GM13977 (cell line): Measurements from ENCODE around the gene PYY.
"Not testable (repeated sequence)": the region's sequence is repeated elsewhere in the genome, so short reads cannot be mapped to it uniquely, and the experiment has no call there.

Source experiments
- DNase-seq: peaks from one replicate; pipeline ENCODE4 v3.0.0; 2012; ENCODE audit warnings: low spot score
- CTCF ChIP-seq: IDR thresholded peaks from 2 replicates; pipeline ENCODE4 v1.5.1; 2012; ENCODE audit warnings: mild to moderate bottlenecking, control low read depth; ENCODE audit not compliant: insufficient read depth; ENCODE audit errors: extremely low read depth, missing control alignments
- in situ Hi-C: fragments of 300-500 bp; cut with MboI; formaldehyde crosslinking; loops from one replicate; pipeline ENCODE4 v1.12.0; 2022; ENCODE audit warnings: low sequenced_read_pairs, low pct_unique_long_range_greater_than_20kb, mixed read lengths, inconsistent platforms; ENCODE audit not compliant: unreplicated experiment

Gene PYY

GRCh38 chr17:43946781-43947180 is 7.0 kb downstream of the PYY start:
- DNase-seq = no peak
- in situ Hi-C loops = loop anchor here (10.0 kb wide), 1 partner anchor 48 kb away; no protein-coding TSS in a partner anchor
- no peak for TF ChIP-seq CTCF

GRCh38 chr17:43945074-43945829 is 8.5 kb downstream of the PYY start:
- TF ChIP-seq CTCF = no peak
- no peak for DNase-seq
- in situ Hi-C loops = loop anchor here (10.0 kb wide), 1 partner anchor 50 kb away; no protein-coding TSS in a partner anchor

GRCh38 chr17:43942051-43942685 is 11.6 kb downstream of the PYY start, which contains the start of gene PPY:
Gene PPY (minus strand): TSS chr17:43942476. CDS start chr17:43941654, 822 bp downstream.
- in situ Hi-C loops = loop anchor here (10.0 kb wide), 1 partner anchor 53 kb away; no protein-coding TSS in a partner anchor
- TF ChIP-seq CTCF = no peak
- no peak for DNase-seq

- TF ChIP-seq CTCF = peak; percentile 39
- in situ Hi-C loops = loop anchor here (10.0 kb wide), 1 partner anchor 54 kb away; no protein-coding TSS in a partner anchor
- no peak for DNase-seq
Measured at GRCh38 chr17:43940630-43941029, 13.1 kb downstream of the PYY start.

- no peak for DNase-seq
- in situ Hi-C loops = loop anchor here (10.0 kb wide), 1 partner anchor 55 kb away; no protein-coding TSS in a partner anchor
- no peak for TF ChIP-seq CTCF
Measured at GRCh38 chr17:43939886-43940285, 13.9 kb downstream of the PYY start.

- in situ Hi-C loops = not testable (repeated sequence)
Measured at GRCh38 chr17:43939452-43939851, 14.3 kb downstream of the PYY start.

GRCh38 chr17:43938838-43939182 is 14.9 kb downstream of the PYY start:
- DNase-seq = no peak

More at GRCh38 chr17:43939452-43939851, 14.3 kb downstream of the PYY start:
- not testable (repeated sequence) for DNase-seq

More at GRCh38 chr17:43938838-43939182, 14.9 kb downstream of the PYY start:
- in situ Hi-C loops = no loop called here
- no peak for TF ChIP-seq CTCF
